GM18907 (cell line): ENCODE measurements around the gene HERC2.
"Not testable (repeated sequence)": the region's sequence is repeated elsewhere in the genome, so short reads cannot be mapped to it uniquely, and the experiment has no call there.

Experiments
- ATAC-seq: cut with Tn5 transposase; IDR thresholded peaks from one replicate; pipeline ENCODE4 v1.9.1; 2021; ENCODE audit warnings: mild to moderate bottlenecking, moderate library complexity; ENCODE audit not compliant: unreplicated experiment

HERC2 gene

DNA sequence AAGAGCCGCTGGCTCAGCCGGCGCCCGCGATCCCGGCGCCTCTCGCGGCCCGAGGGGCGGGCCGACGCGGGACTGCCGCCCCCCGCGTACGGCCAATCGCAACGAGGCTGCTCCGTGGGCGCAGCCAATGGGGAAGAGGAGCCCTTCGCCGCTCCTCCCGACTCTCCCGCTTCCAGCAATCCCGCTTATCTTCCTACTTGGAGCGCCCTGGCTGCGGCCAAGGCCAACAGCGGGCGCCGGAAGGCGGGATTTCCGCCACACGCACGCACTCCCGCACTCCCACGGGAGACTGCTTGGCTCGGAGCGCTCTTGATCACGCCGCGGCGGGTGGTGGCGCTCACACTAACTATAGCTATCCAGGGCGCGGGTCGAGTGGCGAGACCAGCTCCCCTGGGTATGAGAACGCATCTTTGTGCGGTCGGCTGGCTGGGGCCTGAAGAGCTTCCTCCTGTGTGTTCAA lies at the start of gene HERC2:
Gene HERC2, minus strand, starts transcription at position 51 of the 460 bp plus-strand sequence. CDS start 746 bp downstream, outside the sequence.
- not testable (repeated sequence) for ATAC-seq

- ATAC-seq = not testable (repeated sequence)
Measured at GRCh38 chr15:28365502-28365901, 43.5 kb upstream of the HERC2 start.

GRCh38 chr15:28357984-28358383 lies 36.0 kb upstream of the HERC2 start, which contains the start of gene GOLGA6L24:
TSS of gene GOLGA6L24 (minus strand) at chr15:28358084. CDS start at chr15:28358023, 61 bp downstream.
- not testable (repeated sequence) for ATAC-seq

GRCh38 chr15:28321358-28322078 lies 461 bp downstream of the HERC2 start:
- ATAC-seq = not testable (repeated sequence)

DNA sequence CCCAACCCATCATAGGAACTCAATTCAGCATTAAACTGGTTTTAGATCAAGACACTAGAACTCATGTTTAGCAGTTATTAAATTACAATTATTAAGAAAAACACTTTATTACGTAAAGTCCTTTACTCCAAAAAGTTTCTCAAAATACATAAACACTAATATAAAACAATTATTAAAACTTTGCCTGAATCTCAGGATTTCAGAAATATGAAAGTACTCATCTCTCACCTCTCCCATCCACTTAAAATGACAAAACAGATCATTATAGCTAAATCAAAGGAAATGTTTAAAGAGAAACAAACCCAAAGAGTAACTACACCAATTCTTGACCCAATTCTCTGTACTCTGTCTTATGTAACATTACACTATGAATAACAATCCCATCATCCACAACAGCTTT lies 2.3 kb downstream of the HERC2 start:
- not testable (repeated sequence) for ATAC-seq

DNA sequence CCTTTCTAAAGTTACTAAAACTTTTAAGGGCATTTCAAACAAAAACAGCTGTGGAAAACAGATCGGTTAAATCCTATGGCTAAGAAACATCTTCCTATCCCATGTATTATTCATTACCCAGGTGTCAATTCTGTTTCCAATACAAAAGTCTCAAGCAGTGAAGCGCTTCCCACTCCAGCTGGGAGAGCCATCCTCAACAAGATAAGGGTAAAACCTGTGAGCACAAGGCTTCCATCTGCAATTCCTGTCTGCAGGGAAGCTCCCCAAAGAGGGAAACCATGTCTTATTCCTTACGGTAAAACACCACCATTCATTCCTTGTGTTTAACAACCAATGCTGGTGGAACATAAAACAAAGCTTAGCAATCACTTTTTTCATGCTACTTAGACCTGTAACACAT lies 3.2 kb downstream of the HERC2 start:
- not testable (repeated sequence) for ATAC-seq

GRCh38 chr15:28318122-28318521 lies 3.9 kb downstream of the HERC2 start:
- not testable (repeated sequence) for ATAC-seq

DNA sequence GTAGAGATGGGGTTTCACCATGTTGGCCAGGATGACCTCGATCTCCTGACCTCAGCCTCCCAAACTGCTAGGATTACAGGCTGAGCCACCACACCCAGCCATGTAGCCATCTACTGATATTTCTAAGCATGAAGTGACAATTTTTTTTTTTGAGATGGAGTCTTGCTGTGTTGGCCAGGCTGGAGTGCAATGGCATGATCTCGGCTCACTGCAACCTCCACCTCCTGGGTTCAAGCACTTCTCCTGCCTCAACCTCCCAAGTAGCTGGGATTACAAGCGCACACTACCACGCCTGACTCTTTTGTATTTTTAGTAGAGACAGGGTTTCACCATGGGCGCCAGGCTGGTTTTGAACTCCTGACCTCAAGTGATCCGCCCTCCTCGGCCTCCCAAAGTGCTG lies 5.0 kb downstream of the HERC2 start:
- ATAC-seq = not testable (repeated sequence)

DNA sequence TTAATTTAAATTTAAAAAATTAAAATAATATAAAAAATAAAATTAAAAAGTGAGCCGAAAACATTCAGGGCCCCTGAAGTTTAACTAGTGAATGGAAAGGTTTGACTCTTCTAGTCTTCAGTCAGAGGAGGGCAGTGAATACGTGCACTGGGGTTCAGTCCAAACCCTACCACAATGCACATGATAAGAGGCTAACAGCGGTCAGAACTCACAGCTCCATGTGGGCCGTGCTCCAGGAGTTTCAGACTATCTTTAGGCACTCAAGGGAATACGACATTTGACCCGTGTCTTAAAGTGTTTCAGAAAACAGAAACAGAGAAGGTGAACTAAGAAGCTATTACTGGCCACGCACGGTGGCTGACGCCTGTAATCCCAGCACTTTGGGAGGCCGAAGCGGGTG lies 11.5 kb downstream of the HERC2 start:
- not testable (repeated sequence) for ATAC-seq

DNA sequence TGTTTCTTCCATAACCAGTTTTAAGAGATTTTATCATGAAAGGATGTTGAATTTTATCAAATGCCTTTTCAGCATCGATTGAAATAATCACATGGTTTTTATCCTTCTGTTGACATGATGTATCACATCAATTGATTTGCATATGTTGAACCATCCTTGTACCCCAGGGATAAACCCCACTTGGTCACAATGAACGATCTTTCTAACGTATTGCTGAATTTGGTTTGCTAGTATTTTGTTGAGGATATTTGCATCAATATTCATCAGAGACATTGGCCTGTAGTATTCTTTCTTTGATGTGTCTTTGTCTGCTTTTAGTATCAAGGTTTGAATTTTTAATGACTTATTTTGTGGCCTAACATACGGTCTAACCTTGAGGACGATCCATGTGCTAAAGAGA lies 13.3 kb downstream of the HERC2 start:
- not testable (repeated sequence) for ATAC-seq

GRCh38 chr15:28305700-28306099 lies 16.3 kb downstream of the HERC2 start:
- ATAC-seq = not testable (repeated sequence)

DNA sequence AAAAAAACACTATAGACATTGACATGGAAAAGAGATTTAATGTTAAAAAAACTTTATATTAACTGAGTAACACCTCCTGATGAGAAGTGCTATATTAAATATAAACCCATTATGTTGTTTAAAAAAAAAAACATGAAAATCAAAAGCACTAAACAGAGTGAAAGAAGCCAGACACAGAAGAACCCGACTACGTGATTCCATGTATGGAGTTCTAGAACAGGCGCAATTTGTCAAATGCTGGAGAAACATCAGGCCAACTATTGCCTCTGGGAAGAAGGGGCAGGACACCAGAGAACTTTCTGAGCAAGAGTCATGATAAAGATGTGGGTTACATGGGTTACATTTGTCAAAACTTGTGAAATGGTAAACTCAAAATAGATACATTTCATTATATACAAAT lies 24.5 kb downstream of the HERC2 start:
- ATAC-seq = not testable (repeated sequence)

GRCh38 chr15:28296814-28297213 lies 25.2 kb downstream of the HERC2 start:
- ATAC-seq = not testable (repeated sequence)

GRCh38 chr15:28295009-28295563 lies 26.9 kb downstream of the HERC2 start:
- not testable (repeated sequence) for ATAC-seq

- not testable (repeated sequence) for ATAC-seq
Measured at GRCh38 chr15:28294560-28294959, 27.4 kb downstream of the HERC2 start.

DNA sequence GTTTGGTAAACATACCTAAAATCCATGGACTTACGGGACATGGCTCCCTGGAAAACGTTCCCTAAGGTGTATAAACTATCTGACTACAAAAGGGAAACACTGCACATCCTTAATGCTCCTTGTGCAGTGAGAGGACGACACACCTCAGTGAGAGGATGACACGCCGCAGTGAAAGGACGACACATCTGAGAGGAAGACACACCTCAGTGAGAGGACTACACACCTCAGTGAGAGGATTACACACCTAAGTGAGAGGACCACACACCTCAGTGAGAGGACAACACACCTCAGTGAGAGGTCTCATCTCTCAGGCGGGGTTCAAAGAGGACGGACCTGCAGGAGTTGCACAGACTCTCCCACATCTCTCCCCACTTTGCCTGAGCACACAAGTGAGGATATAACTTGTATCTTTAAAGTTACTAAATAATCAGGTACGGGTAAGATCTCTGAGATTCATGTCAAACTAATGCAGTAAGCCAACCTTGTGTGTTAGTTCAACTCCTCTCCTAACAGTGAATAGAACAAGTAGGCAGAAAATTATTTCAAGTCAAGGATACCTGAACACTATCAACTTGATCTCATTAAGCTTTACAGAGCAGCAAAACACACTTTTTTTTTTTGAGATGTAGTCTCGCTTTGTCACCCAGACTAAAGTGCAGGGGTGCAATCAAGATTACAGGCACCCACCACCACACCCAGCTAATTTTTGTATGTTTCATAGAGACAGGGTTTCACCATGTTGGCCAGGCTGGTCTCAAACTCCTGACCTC lies 32.1 kb downstream of the HERC2 start:
- peak; percentile 25 for ATAC-seq

DNA sequence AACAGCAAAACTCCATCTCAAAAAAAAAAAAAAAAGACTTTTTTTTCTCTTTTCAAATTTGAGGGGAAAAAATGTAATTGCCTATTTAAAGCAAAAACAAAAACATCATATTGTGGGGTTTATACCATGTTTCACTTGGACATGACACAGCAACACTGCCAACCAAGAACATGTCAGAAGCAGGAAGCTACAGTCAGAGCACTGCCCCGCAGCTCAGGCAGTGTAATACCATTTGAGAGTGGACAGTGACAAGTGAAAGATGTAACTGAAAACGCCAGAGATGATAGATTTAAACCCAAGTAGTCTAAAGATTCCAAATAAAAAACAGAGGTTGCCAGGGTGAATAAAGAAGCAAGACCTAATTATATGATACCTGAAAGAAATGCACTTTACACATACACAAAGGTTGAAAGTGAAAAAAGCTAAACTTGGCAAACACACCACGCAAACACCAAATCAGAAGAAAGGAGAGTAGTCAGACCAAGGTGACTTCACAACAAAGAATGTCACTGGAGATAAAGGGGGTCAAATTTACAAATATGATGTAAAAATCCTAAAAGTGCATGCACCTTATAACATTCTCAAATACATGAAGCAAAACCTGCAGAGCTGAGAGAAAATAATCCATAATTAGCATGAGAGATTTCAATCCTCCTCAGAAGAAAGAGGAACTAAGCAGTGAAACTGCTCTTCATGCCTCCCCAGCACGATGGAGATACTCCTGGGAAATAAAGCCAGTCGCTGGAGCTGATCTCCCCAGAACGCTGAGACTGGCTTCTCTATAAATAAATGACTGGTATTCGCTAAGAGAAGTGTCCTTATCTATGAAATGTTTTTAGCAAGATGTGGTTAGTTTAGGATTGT lies 32.9 kb downstream of the HERC2 start:
- peak; percentile 69 for ATAC-seq

- not testable (repeated sequence) for ATAC-seq
Measured at GRCh38 chr15:28286659-28287058, 35.3 kb downstream of the HERC2 start.

GRCh38 chr15:28286031-28286430 lies 35.9 kb downstream of the HERC2 start:
- no peak for ATAC-seq

DNA sequence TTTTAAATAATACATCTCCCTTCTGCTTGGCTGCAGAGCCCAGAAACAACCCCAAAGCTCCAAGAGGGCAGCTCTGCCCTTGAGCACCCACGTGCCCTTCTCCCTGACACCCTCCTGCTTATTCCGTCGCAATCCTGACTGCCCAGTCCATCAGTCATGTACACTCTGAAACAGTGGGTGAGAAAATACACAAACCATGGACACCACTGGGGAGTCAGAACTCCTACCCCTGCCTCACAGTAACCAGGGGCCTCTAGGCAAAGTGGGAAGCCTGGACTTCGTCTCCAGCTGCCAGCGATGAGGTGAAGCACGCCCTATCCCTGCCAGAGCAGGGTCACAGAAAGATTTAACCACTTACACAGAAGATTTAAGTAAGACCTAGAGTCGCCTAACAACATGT lies 40.1 kb downstream of the HERC2 start:
- no peak for ATAC-seq
